Measurements from ENCODE around the gene ECM1. TPM values are rescaled to one million over a fixed set of nuclear protein-coding genes. Genes with fewer than 3 reads are reported as not detected.
A peak's percentile ranks its signal among the peaks of the same experiment; 100 is the strongest.

The ECM1 gene
- total RNA-seq, 1 donor, result 45.2 TPM

GRCh38 chr1:150484861-150485260 lies 23.0 kb upstream of the ECM1 start:
- no peak overlapping the region for H3K4me3 ChIP-seq (ENCODE audit: low read depth, low read length)
- TF ChIP-seq CTCF (IDR thresholded peaks at IDR 0.05; ENCODE audit: insufficient read depth, low read length), result peak; percentile 43
- DNase-seq (ENCODE audit: low read depth), result peak; percentile 61

GRCh38 chr1:150486966-150487762 lies 20.7 kb upstream of the ECM1 start, which contains the start of gene TARS2:
TSS of gene TARS2 (plus strand) at chr1:150487419. CDS start at chr1:150487451, 32 bp downstream.
- peak; percentile 100 for DNase-seq (ENCODE audit: low read depth)
- TF ChIP-seq CTCF (IDR thresholded peaks at IDR 0.05; ENCODE audit: insufficient read depth, low read length), result peak; percentile 49
- H3K4me3 ChIP-seq (ENCODE audit: low read depth, low read length), result peak within 1 kb of the TSS; percentile 87

GRCh38 chr1:150487763-150488115 lies 20.2 kb upstream of the ECM1 start:
- DNase-seq (ENCODE audit: low read depth), result no peak
- TF ChIP-seq CTCF (IDR thresholded peaks at IDR 0.05; ENCODE audit: insufficient read depth, low read length), result no peak
- H3K4me3 ChIP-seq (ENCODE audit: low read depth, low read length), result peak overlapping the region; percentile 87

- no peak for DNase-seq (ENCODE audit: low read depth)
- TF ChIP-seq CTCF (IDR thresholded peaks at IDR 0.05; ENCODE audit: insufficient read depth, low read length), result no peak
- H3K4me3 ChIP-seq (ENCODE audit: low read depth, low read length), result no peak overlapping the region
These were observed 14.7 kb upstream of the ECM1 start for GRCh38 chr1:150493175-150493574.

- H3K4me3 ChIP-seq (ENCODE audit: low read depth, low read length), result no peak overlapping the region
- TF ChIP-seq CTCF (IDR thresholded peaks at IDR 0.05; ENCODE audit: insufficient read depth, low read length), result no peak
- no peak for DNase-seq (ENCODE audit: low read depth)
These were observed 9.6 kb upstream of the ECM1 start for GRCh38 chr1:150498342-150498741.

GRCh38 chr1:150505431-150505830 lies 2.5 kb upstream of the ECM1 start:
- no peak overlapping the region for H3K4me3 ChIP-seq (ENCODE audit: low read depth, low read length)
- TF ChIP-seq CTCF (IDR thresholded peaks at IDR 0.05; ENCODE audit: insufficient read depth, low read length), result no peak
- DNase-seq (ENCODE audit: low read depth), result no peak
